ENCODE results near the gene TLR9. TPM values are rescaled to one million over a fixed set of nuclear protein-coding genes. Genes with fewer than 3 reads are reported as not detected.
"Not testable (repeated sequence)": the region's sequence is repeated elsewhere in the genome, so short reads cannot be mapped to it uniquely, and the experiment has no call there.

TLR9 gene
- total RNA-seq, 1 donor from 2014 or later = not detected

GRCh38 chr3:52195291-52195597 is 30.2 kb downstream of the TLR9 start:
- no peak for DNase-seq (ENCODE audit: low read depth)

- no peak for DNase-seq (ENCODE audit: low read depth)
Observed at GRCh38 chr3:52194485-52195290, 30.8 kb downstream of the TLR9 start.

GRCh38 chr3:52193065-52193464 is 32.4 kb downstream of the TLR9 start:
- DNase-seq (ENCODE audit: low read depth) = peak; percentile 72

- DNase-seq (ENCODE audit: low read depth) = no peak
Observed at GRCh38 chr3:52191663-52192062, 33.8 kb downstream of the TLR9 start.

- no peak for DNase-seq (ENCODE audit: low read depth)
Observed at GRCh38 chr3:52190294-52191074, 35.0 kb downstream of the TLR9 start.

GRCh38 chr3:52188556-52188955 is 36.9 kb downstream of the TLR9 start:
- no peak for DNase-seq (ENCODE audit: low read depth)

GRCh38 chr3:52186729-52187128 is 38.7 kb downstream of the TLR9 start:
- DNase-seq (ENCODE audit: low read depth) = no peak

GRCh38 chr3:52185837-52186236 is 39.6 kb downstream of the TLR9 start:
- no peak for DNase-seq (ENCODE audit: low read depth)

- DNase-seq (ENCODE audit: low read depth) = no peak
Observed at GRCh38 chr3:52185311-52185710, 40.1 kb downstream of the TLR9 start.

- DNase-seq (ENCODE audit: low read depth) = no peak
Observed at GRCh38 chr3:52184690-52185089, 40.8 kb downstream of the TLR9 start.

- no peak for DNase-seq (ENCODE audit: low read depth)
Observed at GRCh38 chr3:52183786-52184445, 41.5 kb downstream of the TLR9 start.

- no peak for DNase-seq (ENCODE audit: low read depth)
Observed at GRCh38 chr3:52182691-52183090, 42.8 kb downstream of the TLR9 start.

- no peak for DNase-seq (ENCODE audit: low read depth)
Observed at GRCh38 chr3:52182196-52182595, 43.2 kb downstream of the TLR9 start.

GRCh38 chr3:52181543-52181942 is 43.9 kb downstream of the TLR9 start:
- no peak for DNase-seq (ENCODE audit: low read depth)

- no peak for DNase-seq (ENCODE audit: low read depth)
Observed at GRCh38 chr3:52178537-52178936, 46.9 kb downstream of the TLR9 start.

- not testable (repeated sequence) for DNase-seq (ENCODE audit: low read depth)
Observed at GRCh38 chr3:52178126-52178525, 47.3 kb downstream of the TLR9 start.

GRCh38 chr3:52177701-52178042 is 47.8 kb downstream of the TLR9 start:
- DNase-seq (ENCODE audit: low read depth) = no peak

- peak; percentile 31 for DNase-seq (ENCODE audit: low read depth)
Observed at GRCh38 chr3:52176951-52177700, 48.3 kb downstream of the TLR9 start.

- DNase-seq (ENCODE audit: low read depth) = no peak
Observed at GRCh38 chr3:52176180-52176752, 49.2 kb downstream of the TLR9 start.

GRCh38 chr3:52175416-52176179 is 49.8 kb downstream of the TLR9 start:
- no peak for DNase-seq (ENCODE audit: low read depth)

GRCh38 chr3:52174896-52175295 is 50.5 kb downstream of the TLR9 start:
- DNase-seq (ENCODE audit: low read depth) = no peak

All from renal cortical epithelial cell (primary cell).